Embryonic facial prominence (tissue), 1 donor: ENCODE measurements around the gene FOXO3.

Experiments used
- DNase-seq: peaks from one replicate; pipeline ENCODE4 v3.0.0-alpha.2; 2016; ENCODE audit errors: extremely low spot score

FOXO3 gene

GRCh38 chr6:108712946-108713345, 152.2 kb downstream of the FOXO3 start:
- DNase-seq: no peak

- DNase-seq: no peak
Measured at GRCh38 chr6:108714101-108714765, 153.5 kb downstream of the FOXO3 start.

- no peak for DNase-seq
Measured at GRCh38 chr6:108714766-108715414, 154.2 kb downstream of the FOXO3 start.

- no peak for DNase-seq
Measured at GRCh38 chr6:108715832-108716231, 155.1 kb downstream of the FOXO3 start.

- DNase-seq: no peak
Measured at GRCh38 chr6:108716801-108717791, 156.4 kb downstream of the FOXO3 start.

- DNase-seq: no peak
Measured at GRCh38 chr6:108719477-108719876, 158.8 kb downstream of the FOXO3 start.

GRCh38 chr6:108720827-108721226, 160.1 kb downstream of the FOXO3 start:
- DNase-seq: no peak

GRCh38 chr6:108721286-108721685, 160.6 kb downstream of the FOXO3 start:
- no peak for DNase-seq

- DNase-seq: no peak
Measured at GRCh38 chr6:108723594-108723993, 162.9 kb downstream of the FOXO3 start.

- DNase-seq: no peak
Measured at GRCh38 chr6:108726726-108727339, 166.1 kb downstream of the FOXO3 start.

- DNase-seq: no peak
Measured at GRCh38 chr6:108727966-108728730, 167.4 kb downstream of the FOXO3 start.

- no peak for DNase-seq
Measured at GRCh38 chr6:108728826-108729225, 168.1 kb downstream of the FOXO3 start.

- no peak for DNase-seq
Measured at GRCh38 chr6:108730635-108731515, 170.2 kb downstream of the FOXO3 start.

GRCh38 chr6:108732091-108732870, 171.6 kb downstream of the FOXO3 start:
- DNase-seq: no peak

GRCh38 chr6:108733051-108733450, 172.3 kb downstream of the FOXO3 start:
- DNase-seq: no peak

- no peak for DNase-seq
Measured at GRCh38 chr6:108733706-108734265, 173.1 kb downstream of the FOXO3 start.
